ENCODE results near the gene SLC5A5. TPM values are rescaled to one million over a fixed set of nuclear protein-coding genes. Genes with fewer than 3 reads are reported as not detected.

SLC5A5 gene
- total and polyA plus RNA-seq, 2 of the 8 experiments (the other 6 are each of a cell fraction or from before 2014, with no cell fraction given) = 1.5 to 1.8 TPM

- WGBS, 2 experiments (ENCODE audit: extremely low coverage in 1 of 2, insufficient coverage in 1 of 2, insufficient read length in 1 of 2, insufficient replicate concordance in 2 of 2, low coverage in 1 of 2, low lambda C conversion rate in 2 of 2, missing lambda C conversion rate in 1 of 2) = 16% methylated on average over 45 of the region's 63 CpGs; no CpG with 5 or more reads in 1 of the 2 experiments
- TF ChIP-seq CTBP2 (IDR thresholded peaks at IDR 0.05; ENCODE audit: borderline replicate concordance, insufficient read depth, insufficient read length, low read length) = no peak
- no peak; the same call in 1 of the 2 replicates for TF ChIP-seq CREB1 (IDR thresholded peaks at IDR 0.05)
- TF ChIP-seq SP2 (IDR thresholded peaks at IDR 0.05; ENCODE audit: low read length) = no peak
- TF ChIP-seq, protein P1, sequence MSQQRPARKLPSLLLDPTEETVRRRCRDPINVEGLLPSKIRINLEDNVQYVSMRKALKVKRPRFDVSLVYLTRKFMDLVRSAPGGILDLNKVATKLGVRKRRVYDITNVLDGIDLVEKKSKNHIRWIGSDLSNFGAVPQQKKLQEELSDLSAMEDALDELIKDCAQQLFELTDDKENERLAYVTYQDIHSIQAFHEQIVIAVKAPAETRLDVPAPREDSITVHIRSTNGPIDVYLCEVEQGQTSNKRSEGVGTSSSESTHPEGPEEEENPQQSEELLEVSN (IDR thresholded peaks at IDR 0.05) = peak; percentile 43; the same call in 1 of the 2 replicates
- TF ChIP-seq TAF1 (IDR thresholded peaks at IDR 0.05; ENCODE audit: low read depth, low read length) = 0 out of 2 replicates have a peak, but pooled peaks have one; percentile 17
- TF ChIP-seq SIN3A (conservative IDR thresholded peaks at IDR 0.05 in 1 of 2, IDR thresholded peaks at IDR 0.05 in 1 of 2; ENCODE audit: low read depth in 1 of 2, low read length in 2 of 2) = 0 out of 4 replicates have a peak, but pooled peaks of 1 of the 2 experiments have one; percentile 26
- TF ChIP-seq, protein P2, sequence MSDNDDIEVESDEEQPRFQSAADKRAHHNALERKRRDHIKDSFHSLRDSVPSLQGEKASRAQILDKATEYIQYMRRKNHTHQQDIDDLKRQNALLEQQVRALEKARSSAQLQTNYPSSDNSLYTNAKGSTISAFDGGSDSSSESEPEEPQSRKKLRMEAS (IDR thresholded peaks at IDR 0.05) = peak; percentile 70
- TF ChIP-seq KDM4A (IDR thresholded peaks at IDR 0.05; ENCODE audit: low read depth, low read length, severe bottlenecking) = peak; percentile 90
Observed at GRCh38 chr19:17873786-17874757, 2.3 kb downstream of the SLC5A5 start.

More at GRCh38 chr19:17873786-17874757, 2.3 kb downstream of the SLC5A5 start:
- Histone ChIP-seq H4K20me1 (replicated peaks in 1 of 2; ENCODE audit: control insufficient read depth in 1 of 2, insufficient read depth in 2 of 2, low read length in 2 of 2) (peaks cover 0 to 1% of the 10 kb centered on the region in 2 experiments), H3K79me1 (ENCODE audit: low read depth, low read length) (no peaks in the 10 kb centered on the region), H2BK120ac (replicated peaks; ENCODE audit: low read depth, low read length) (no peak overlapping the region), H2AFZ (ENCODE audit: low read length) (peak overlapping the region; percentile 99), H3K23ac (ENCODE audit: insufficient read length) (no peak overlapping the region), H2BK12ac (ENCODE audit: low read depth, low read length) (peak overlapping the region; percentile 60; the same call in 1 of the 2 replicates), H3K27ac (ENCODE audit: low read depth, low read length) (no peak overlapping the region), H3K4ac (replicated peaks; ENCODE audit: insufficient read length, low read depth, low read length) (peak overlapping the region; percentile 78), H3K4me3 (ENCODE audit: extremely low read depth in 1 of 4, insufficient read depth in 2 of 4, low read depth in 3 of 4, low read length in 4 of 4) (peak overlapping the region; percentile 64 to 78 (median 72)), H2BK5ac (ENCODE audit: low read depth, low read length) (peak overlapping the region; percentile 32; the same call in 1 of the 2 replicates), H3K9me3 (ENCODE audit: insufficient read depth in 2 of 2, low read depth in 1 of 2, low read length in 1 of 2) (no peaks in the 10 kb centered on the region; a peak in 1 of 4 replicates), H3K18ac (ENCODE audit: extremely low read depth, low read length) (peak overlapping the region; percentile 97), H4K91ac (replicated peaks; ENCODE audit: insufficient read length, low read length) (peak overlapping the region; percentile 91), H2BK15ac (ENCODE audit: low read length) (no peak overlapping the region), H3K56ac (replicated peaks; ENCODE audit: insufficient read length, low read depth, low read length) (no peak overlapping the region), H2BK20ac (ENCODE audit: low read length) (no peak overlapping the region), H3K14ac (ENCODE audit: insufficient read length) (no peak overlapping the region), H3K9ac (replicated peaks in 1 of 4; ENCODE audit: extremely low read depth in 1 of 4, low read depth in 3 of 4, low read length in 3 of 4) (peak overlapping the region in 1 of 4 experiments; percentile 28; a peak in 2 of 7 replicates), H3K36me3 (ENCODE audit: control insufficient read depth in 2 of 4, insufficient read depth in 4 of 4, low read length in 3 of 4) (no peaks in the 10 kb centered on the region), H4K5ac (ENCODE audit: insufficient read length, low read depth, low read length) (peak overlapping the region; percentile 55), H2AK5ac (ENCODE audit: low read depth, low read length) (no peak overlapping the region), H3K4me2 (ENCODE audit: insufficient read depth in 1 of 2, low read depth in 2 of 2, low read length in 2 of 2) (peak overlapping the region; percentile 89 to 93), H3K23me2 (ENCODE audit: low read depth, low read length) (peaks cover 10% of the 10 kb centered on the region; the same call in 1 of the 2 replicates), H3K4me1 (replicated peaks in 1 of 4; ENCODE audit: control insufficient read depth in 3 of 4, insufficient read depth in 4 of 4, low read length in 3 of 4) (peaks cover 0 to 6% (median under 1%) of the 10 kb centered on the region in 4 experiments; a peak in 3 of 7 replicates), H3K79me2 (ENCODE audit: control insufficient read depth in 1 of 2, insufficient read depth in 2 of 2, low read length in 2 of 2) (no peaks in the 10 kb centered on the region), H3K27me3 (replicated peaks in 1 of 4; ENCODE audit: control insufficient read depth in 3 of 4, extremely low read depth in 1 of 4, insufficient read depth in 3 of 4, low read length in 3 of 4) (peaks cover 0 to 9% (median 5%) of the 10 kb centered on the region in 4 experiments; a peak in 5 of 7 replicates), H4K8ac (ENCODE audit: extremely low read depth, insufficient read depth, low read length) (peak overlapping the region; percentile 57; the same call in 1 of the 2 replicates)
- POLR2A ChIA-PET (ENCODE audit: partially characterized antibody) = interaction anchor here (1.1 to 20.2 kb wide), 4 partner anchors 10 to 59 kb away, joined by 3 to 392 read pairs (median 13); partner anchors contain the start of genes CCDC124 and RPL18A
- FAIRE-seq (no peak), DNase-seq (ENCODE audit: low read depth in 1 of 2, low spot score in 2 of 2) (peak in 1 of 2 experiments; percentile 91)
- CTCF ChIA-PET (ENCODE audit: partially characterized antibody) = interaction anchor here (0.6 to 5.4 kb wide), 4 partner anchors 57 to 231 kb away, joined by 3 to 105 read pairs (median 4); partner anchors contain the start of gene CCDC124
